ENCODE results near the gene GPR37L1. TPM values are rescaled to one million over a fixed set of nuclear protein-coding genes. Genes with fewer than 3 reads are reported as not detected.
"Not testable (repeated sequence)": the region's sequence is repeated elsewhere in the genome, so short reads cannot be mapped to it uniquely, and the experiment has no call there.

GPR37L1 gene
- polyA plus RNA-seq, 1 donor = 0.08 TPM

- DNase-seq (ENCODE audit: low read depth) = no peak
Observed at GRCh38 chr1:202133496-202133895, 10.8 kb downstream of the GPR37L1 start.

DNA sequence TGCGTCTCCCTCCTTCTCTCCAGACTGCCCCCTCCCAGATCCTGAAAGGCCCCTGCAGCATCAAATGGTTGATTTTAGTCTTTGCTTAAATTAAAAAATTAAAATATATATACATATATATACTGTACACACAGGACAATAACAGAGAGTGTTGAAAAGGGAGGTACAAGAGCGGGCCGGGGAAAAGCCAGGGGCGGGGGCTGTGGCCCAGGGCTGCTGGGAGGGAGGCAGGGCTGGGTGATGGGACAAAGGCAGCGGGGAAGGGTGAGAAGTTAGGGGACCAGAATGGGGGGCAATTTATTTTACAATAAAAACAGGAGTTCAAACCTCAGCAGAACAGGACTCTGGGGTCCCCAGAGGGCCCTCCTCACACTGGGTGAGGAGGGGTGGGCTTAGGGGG, 11.3 kb downstream of the GPR37L1 start:
- DNase-seq (ENCODE audit: low read depth) = no peak

DNA sequence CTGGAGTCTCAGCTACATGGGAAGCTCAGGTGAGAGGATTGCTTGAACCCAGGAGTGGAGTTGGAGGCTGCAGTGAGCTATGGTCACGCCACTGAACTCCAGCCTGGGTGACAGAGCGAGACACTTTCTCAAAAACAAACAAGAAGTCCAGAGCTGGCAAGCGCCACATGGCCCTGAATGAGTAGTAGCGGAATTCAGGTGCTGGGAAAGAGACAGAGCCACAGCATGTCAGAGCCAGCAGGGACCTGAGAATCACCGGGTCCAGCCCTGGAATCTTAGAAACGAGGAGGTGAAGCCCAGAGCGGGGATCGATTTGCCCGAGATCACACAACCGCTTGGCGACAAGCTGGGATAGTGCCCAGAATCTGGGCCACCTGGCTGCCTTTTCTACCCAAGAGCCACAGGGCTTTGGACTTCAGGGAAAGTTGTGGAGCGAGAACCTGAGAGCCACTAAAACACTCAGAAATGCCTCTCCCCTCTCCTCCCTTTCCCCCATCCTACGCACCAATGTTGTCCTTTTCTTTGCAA, 12.0 kb downstream of the GPR37L1 start:
- no peak for DNase-seq (ENCODE audit: low read depth)

- no peak for DNase-seq (ENCODE audit: low read depth)
Observed at GRCh38 chr1:202135221-202135721, 12.6 kb downstream of the GPR37L1 start.

DNA sequence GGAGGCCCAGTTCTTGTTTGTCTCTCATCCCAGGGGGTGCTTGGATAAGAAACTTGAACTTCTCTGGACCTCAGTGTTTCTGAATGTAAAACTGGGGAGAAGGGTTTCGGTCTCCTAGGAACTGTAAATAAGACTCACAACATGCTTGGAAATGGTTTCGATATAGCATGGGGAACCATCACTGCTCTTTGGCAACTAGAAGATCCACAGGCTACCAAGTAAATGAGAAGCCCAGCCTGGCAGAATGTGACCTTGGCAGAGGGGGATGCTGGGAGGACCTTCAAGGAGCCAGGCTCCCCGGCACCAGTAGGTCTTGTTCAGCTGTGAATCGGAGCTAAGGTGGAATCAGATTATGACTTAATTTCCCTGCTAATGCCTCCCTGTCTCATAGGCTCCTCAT, 18.1 kb downstream of the GPR37L1 start:
- DNase-seq (ENCODE audit: low read depth) = no peak

DNA sequence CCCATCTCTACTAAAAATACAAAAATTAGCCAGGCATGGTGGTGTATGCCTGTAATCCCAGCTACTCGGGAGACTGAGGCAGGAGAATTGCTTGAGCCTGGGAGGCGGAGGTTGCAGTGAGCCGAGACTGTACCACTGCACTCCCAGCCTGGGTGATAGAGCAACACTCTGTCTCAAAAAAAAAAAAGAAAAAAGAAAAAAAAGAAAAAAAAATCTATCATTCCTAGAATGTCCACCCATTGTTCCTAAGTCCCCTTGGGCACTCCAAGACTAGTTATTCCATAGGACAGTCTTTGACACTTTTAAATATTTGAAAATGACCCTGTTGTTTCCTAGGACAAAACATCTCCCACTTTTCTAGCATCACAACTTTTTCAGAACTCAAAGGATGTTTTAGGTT, 18.8 kb downstream of the GPR37L1 start:
- not testable (repeated sequence) for DNase-seq (ENCODE audit: low read depth)

DNA sequence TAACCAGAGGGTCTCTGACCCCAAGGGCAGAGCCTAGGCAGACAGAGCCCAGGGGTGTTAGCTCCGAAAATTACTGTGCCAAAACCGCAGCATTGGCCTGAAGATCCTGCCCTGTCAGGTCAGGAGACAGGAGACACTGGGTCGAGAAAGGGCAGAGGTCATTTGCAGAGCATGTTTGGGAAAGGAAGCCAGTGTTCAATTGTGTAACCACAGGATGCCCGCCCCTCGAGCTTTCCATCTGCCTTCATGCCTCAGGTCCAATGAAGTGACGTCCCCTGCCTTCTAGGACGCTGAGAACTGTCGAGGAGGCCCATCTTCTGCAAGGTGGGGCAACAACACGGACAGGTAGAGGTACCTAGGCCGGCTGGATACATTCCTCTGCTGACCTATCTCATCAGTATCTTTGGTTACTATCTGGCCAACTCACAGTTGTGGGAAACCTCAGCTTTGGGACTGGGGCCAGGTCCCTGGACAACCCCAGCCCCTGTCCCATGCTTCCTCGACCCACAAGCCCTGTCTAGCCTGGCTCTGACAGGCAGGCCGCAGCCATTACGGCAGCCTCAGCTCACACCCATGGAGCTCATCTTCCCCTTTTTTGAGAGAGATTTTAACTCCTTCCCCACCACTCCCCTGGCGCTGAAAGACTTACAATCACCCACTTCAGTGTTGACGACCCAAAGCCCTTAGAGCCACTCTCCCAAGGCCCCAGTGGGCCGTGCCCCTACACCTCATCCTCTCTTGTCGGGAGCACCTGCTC, 20.5 kb downstream of the GPR37L1 start:
- DNase-seq (ENCODE audit: low read depth) = no peak

- no peak for DNase-seq (ENCODE audit: low read depth)
Observed at GRCh38 chr1:202143768-202144401, 21.2 kb downstream of the GPR37L1 start.

- no peak for DNase-seq (ENCODE audit: low read depth)
Observed at GRCh38 chr1:202144402-202145067, 21.8 kb downstream of the GPR37L1 start, which contains the start of gene ARL8A. Gene ARL8A, minus strand, starts transcription at chr1:202144737. Its CDS starts 165 bp downstream, at chr1:202144572.

- no peak for DNase-seq (ENCODE audit: low read depth)
Observed at GRCh38 chr1:202145068-202145743, 22.5 kb downstream of the GPR37L1 start.

- not testable (repeated sequence) for DNase-seq (ENCODE audit: low read depth)
Observed at GRCh38 chr1:202145744-202146140, 23.0 kb downstream of the GPR37L1 start.

DNA sequence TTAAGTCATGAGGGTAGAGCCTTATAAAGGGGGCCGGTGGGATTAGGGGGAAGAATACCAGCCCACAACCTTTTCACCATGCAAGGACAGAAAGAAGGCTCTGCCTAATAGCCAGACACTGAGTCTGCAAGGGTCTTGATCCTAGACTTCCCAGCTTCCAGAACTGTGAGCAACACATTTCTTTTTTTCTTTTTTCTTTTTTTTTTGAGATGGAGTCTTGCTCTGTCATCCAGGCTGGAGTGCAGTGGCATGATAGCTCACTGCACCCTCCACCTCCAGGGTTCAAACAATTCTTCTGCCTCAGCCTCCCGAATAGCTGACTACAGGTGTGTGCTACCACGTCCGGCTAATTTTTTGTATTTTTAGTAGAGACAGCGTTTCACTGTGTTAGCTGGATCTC, 23.6 kb downstream of the GPR37L1 start:
- DNase-seq (ENCODE audit: low read depth) = no peak

DNA sequence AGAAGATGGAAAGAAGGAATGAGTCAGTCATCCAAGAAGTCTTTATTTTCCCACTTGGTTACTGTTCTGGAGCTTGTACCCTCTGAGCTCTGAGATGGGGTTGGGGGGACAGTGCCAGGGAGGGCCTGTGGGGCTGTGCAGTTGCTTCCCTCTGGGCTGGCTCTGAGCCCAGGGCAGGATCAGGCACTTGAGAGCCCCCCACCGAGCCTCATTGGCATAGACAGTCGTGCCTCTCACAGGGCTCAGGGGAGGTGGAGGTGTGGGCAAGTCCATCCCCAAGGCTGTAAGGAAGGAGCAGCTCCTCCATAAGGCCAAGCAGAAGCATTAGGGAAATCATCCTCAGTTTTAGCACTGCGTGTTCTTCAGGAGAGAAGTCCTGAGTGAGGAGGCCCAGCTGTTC, 24.3 kb downstream of the GPR37L1 start:
- DNase-seq (ENCODE audit: low read depth) = no peak

GRCh38 chr1:202148391-202148790, 25.7 kb downstream of the GPR37L1 start:
- DNase-seq (ENCODE audit: low read depth) = no peak

DNA sequence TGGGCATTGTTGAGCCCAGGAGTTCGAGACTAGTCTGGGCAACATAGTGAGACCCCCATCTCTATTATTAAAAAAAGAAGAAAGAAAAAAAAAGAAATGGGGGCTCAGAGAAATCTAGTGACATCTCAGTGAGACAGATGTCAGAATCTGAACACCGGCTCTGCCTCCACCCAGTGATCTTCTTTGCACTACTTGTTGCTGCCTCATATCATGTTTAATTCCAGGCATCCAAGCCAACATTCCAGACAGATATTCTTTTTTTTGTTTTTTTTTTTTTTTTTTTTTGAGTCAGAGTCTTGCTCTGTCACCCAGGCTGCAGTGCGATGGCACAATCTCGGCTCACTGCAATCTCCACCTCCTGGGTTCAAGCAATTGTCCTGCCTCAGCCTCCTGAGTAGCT, 26.8 kb downstream of the GPR37L1 start:
- no peak for DNase-seq (ENCODE audit: low read depth)

GRCh38 chr1:202150187-202150586, 27.5 kb downstream of the GPR37L1 start:
- DNase-seq (ENCODE audit: low read depth) = no peak

DNA sequence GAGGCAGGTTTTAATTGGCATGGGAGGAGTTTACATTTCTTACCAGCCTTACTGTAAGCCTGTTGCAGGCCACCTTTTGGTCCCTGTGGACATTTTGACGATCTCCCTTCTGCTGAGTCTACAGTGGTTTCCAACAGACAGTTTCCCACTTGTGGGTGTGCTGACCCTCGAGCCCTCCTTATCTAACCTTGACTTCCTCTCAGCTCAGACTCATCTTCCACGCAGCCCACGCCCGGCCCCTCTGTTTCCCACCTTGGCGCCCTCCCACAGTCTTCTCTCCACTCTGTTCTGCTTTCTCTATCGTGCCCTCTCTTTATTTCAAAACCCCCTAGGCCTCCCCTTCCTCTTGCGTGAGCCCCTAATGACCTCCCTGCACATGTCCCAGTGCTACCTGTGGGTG, 27.9 kb downstream of the GPR37L1 start:
- DNase-seq (ENCODE audit: low read depth) = no peak

DNA sequence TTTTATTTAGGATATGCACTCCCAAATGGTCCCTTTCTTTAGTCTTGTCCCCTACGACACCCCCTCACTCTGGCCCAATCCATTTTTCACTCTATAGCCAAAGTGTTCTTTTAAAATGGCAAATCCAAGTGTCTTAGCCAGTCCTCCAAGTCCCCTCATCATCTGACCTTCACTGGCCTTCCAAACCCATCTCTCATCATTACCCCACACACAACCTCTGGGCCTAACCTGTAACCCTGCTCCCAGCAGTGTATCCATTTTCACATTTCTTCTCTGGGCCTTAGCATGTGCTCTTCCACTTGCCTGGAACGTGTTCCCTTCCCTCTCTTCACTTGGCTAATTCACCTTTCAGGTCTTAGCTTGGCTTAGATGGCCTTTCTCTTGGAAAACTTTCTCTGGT, 28.3 kb downstream of the GPR37L1 start:
- DNase-seq (ENCODE audit: low read depth) = no peak

DNA sequence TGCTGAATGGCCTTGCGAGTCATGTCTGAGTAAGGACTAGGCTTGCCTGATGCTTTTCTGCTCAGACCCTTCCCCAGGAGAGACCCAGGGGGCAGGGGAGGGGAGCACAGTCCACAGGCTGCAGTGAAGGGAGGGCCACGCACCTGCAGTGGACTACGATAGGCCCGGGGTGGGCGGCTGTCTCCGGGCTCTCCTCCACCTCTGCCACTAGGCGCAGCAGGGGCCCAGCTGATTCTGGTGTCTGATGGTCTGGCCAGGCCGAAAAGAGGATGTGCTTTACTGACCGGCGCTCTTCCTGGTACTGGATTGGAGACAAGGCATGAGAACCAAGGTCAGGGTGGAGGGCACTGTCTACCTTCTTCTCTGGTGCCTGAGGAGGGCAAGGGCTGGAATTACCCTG, 29.7 kb downstream of the GPR37L1 start:
- no peak for DNase-seq (ENCODE audit: low read depth)

DNA sequence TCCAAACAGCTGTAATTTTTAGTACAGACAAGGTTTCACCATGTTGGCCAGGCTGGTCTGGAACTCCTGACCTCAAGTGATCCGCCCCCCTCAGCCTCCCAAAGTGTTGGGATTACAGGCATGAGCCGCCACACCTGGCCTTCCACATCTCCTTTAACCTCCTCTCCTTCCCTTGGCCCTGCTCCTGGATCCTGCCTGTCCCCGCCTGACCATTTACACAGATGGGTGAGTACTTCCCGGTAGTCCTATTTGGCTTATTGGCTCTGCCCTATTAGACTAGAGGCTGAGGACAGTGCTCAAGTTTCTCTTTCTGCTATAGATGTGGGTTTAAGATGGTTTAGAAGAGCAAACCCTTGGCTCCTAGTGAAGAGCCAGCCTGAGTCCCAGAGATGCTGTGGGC, 30.6 kb downstream of the GPR37L1 start:
- DNase-seq (ENCODE audit: low read depth) = no peak

GRCh38 chr1:202154148-202154765, 31.5 kb downstream of the GPR37L1 start:
- DNase-seq (ENCODE audit: low read depth) = no peak
